GM19463 (cell line): ENCODE results near the gene LCE1F.

Experiments
- ATAC-seq: cut with Tn5 transposase; IDR thresholded peaks from one replicate; pipeline ENCODE4 v1.9.1; 2021; ENCODE audit warnings: mild to moderate bottlenecking, moderate library complexity; ENCODE audit not compliant: unreplicated experiment

LCE1F gene

DNA sequence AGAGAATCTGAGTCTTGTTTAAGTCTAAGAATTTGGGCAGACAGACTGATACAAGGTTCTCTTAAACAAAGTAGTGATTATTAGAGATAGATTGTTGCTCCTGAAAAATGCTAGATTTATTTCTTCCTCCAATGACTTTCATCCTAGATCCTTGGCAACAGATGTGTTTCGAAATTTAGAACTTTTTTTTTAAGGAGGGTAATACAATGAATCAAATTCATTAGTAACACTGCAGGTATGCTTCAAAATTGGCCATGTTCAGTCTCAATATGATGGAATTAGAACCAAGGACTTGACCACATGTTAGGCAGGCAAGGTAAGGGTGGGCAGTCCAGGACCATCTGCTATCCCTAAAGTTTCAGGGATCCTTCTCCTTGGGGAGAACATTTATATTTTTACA, 4.5 kb upstream of the LCE1F start:
- no peak for ATAC-seq

DNA sequence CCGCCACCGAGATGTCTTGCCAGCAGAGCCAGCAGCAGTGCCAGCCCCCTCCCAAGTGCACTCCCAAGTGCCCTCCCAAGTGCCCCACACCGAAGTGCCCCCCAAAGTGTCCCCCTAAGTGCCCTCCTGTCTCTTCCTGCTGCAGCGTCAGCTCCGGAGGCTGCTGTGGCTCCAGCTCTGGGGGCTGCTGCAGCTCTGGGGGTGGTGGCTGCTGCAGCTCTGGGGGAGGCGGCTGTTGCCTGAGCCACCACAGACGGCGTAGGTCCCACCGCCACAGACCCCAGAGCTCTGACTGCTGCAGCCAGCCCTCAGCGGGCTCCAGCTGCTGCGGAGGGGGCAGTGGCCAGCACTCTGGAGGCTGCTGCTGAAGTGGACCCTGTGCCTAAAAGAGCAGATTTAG, 1.4 kb downstream of the LCE1F start:
- no peak for ATAC-seq

DNA sequence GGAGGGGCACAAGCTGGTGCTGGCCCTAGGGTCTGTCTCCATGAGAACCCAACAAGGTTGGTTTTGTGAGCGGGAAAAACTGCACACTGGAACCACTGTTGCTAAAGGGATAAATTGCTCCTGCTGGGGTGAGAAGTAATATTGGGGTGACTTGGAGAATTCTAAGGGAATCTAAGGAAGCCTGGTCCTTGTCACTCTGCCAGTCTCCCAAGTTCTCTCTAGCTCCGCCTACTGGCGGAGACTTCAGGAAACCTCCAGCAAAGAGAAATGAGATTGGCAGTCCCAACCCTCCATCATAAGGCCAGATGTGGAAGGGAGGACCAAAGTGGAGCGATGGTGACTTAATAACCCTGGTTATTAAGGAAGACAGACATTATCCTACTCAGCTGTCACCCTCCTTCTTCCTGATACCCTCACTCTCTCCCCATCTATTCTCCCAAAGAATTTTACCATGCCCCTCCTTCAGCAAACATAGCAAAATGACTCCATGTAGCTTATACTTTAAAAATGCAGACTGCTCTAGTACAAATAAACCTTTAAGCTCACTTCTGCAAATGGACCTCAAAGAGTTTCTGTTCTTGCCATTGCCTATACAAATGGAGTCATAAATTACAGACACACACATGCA, 2.7 kb downstream of the LCE1F start:
- ATAC-seq, result no peak

DNA sequence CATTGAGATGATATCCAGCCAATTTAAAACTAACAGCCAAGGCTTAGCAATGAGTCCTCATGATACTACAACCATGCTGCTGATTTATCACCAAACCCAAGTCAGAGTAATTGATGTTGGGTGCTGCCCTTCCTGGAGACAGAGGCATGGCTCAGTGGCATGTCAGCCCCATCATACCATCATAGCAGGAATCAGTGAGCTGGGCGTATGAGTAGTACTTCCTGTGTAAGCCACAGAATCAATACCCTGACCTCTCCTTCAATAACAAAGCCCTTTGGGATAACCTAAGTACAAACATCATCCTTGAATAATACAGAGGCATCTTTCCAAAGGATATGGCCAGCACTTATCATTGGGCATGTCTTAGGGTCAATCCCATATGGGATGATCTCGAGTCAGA, 8.2 kb downstream of the LCE1F start:
- no peak for ATAC-seq

DNA sequence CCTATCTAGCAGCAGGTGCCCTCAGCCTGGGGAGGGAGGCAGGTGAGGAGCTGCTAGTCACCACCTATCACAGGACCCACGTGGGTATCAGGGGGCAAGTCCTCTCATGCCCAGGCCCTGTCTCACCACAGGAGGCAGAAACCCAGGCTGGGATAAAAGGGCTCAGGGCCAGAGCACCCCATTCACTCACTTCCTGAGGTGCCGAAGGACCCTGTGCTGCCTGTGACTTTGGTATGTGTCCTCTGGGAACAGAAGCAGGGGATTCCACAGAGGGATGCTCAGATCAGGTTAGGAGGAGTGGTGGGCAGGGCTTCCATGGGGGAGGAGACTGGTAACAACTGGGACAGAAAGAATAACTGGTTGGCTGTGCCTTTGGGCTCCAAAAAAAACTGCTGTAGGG, 11.1 kb downstream of the LCE1F start, which contains the start of gene LCE1E:
TSS of gene LCE1E (plus strand) at position 181 of the 400 bp plus-strand sequence. CDS start 1,043 bp downstream, outside the sequence.
- no peak for ATAC-seq

DNA sequence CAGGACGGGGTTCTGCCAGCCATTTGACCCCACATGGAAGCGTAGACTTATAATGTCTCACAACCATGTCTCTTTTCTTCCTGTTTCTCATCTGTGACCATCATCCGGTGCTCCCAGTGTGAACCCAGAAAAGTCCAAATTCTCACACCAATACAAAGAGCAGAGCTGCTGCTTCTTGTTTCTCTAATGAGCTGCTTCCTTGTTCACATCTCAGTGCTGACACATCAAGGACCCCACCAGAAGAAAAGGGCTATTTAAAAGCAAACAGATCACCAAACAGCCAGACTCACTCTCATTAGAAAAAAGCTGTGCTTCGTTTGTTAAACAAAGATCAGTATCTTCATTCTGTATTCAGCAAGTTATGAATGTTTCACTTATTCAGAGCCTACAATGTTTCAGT, 20.7 kb downstream of the LCE1F start:
- ATAC-seq, result no peak

DNA sequence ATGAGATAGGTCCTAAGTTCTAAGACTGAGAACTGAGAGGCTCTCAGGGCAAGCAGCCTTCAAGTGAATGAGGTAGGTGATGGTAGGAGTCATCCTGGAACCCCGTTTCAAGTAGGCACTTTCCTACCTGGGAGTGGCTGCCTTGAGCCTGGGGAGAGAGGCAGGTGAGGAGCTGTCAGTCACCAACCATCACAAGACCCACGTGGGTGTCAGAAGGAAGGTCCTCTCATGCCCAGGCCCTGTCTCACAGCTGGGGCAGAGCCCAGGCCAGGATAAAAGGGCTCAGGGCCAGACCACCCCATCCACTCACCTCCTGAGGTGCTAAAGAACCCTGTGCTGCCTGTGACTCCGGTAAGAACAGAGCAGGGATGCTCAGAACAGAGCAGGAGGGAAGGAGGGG, 21.5 kb downstream of the LCE1F start, which contains the start of gene LCE1D:
TSS of gene LCE1D (plus strand) at position 301 of the 400 bp plus-strand sequence. CDS start 1,074 bp downstream, outside the sequence.
- no peak for ATAC-seq

DNA sequence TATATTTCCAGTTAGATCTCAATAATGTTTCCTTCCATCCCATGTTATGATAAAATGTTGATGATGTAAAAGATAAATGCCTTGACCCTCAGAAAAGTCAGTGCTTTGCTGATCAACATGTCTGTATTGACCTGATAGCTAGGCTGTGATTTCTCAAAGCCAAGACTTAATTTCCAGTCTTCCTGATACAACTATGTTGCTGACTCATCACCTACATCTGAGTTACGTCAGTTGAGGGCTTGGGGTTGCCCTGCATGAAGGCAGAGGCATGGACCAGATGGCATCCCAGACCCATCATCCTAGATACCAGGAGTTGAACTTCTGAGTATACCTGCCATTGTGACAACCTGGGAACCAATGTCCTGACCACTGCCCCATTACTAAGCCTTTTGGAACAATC, 26.4 kb downstream of the LCE1F start:
- no peak for ATAC-seq

GRCh38 chr1:152806576-152806975, 31.6 kb downstream of the LCE1F start, which contains the start of gene LCE1C:
Gene LCE1C (minus strand): TSS chr1:152806651. CDS start chr1:152805478, 1,173 bp downstream.
- no peak for ATAC-seq

DNA sequence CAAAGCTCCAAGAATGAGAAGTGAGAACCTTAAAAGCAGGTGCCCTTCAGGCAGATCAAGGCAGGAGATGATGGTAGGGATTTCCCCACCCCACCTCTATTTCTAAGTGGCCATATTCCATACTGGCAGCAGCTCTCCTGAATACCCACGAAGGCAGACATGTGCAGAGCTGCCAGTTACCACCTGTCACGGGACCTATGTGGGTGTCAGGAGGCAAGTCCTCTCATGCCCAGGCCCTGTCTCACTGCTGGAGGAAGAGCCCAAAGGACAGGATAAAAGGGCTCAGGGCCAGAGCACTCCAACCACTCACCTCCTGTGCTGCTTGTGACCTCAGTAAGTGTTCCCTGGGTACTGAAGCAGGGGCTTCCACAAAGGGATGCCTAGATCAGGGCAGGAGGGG, 36.1 kb downstream of the LCE1F start:
- ATAC-seq, result no peak

- no peak for ATAC-seq
These were observed 36.7 kb downstream of the LCE1F start, which contains the start of gene LCE1B for GRCh38 chr1:152811671-152812070. Gene LCE1B (plus strand): TSS chr1:152811971. CDS start chr1:152812447, 476 bp downstream.

- no peak for ATAC-seq
These were observed 42.4 kb downstream of the LCE1F start for GRCh38 chr1:152817309-152817708.

DNA sequence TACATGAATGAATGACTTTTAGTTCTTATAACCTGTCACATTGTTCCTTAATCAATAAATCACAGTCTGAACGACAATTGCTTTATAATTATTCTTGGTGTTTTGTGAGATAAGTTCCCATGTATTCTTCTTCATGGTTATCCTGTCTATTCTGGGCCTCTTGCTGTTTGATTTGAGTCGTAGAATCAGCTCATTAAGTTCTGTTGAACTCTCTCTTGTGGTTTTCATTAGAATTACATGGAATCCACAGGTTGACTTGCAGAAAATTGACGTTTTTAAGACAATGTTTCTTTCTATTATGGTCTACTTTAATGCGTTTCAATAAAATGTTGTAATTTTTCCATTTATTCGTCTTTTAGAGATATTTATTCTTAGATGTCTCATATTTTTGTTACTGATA, 48.4 kb downstream of the LCE1F start:
- ATAC-seq, result no peak

DNA sequence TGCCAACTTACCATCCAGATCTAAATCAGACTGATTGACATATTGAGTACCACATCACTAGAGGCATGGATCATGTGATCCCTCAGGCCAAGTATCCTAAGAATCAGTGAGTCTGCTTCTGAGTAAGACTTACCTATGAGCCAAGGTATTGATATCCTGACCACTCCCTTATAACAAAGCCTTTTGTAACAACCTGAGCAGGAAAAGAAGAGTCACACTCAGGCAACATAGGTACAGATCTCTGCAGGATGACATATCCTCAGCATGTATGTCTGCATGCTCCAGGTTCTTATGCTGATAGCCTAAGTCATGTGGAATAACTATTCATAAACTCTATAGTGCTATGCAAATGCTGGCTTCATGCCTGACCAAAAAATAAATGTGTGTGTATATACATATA, 50.0 kb downstream of the LCE1F start:
- ATAC-seq, result no peak
